NCI-H1105 treated with DMSO at 0.1 percent for 48 hours (cell line): ENCODE measurements around the gene GTPBP8.

Experiments used
- DNase-seq: peaks from one replicate; lab custom pipeline; 2025; lab: John Stamatoyannopoulos, UW

GTPBP8 gene

DNA sequence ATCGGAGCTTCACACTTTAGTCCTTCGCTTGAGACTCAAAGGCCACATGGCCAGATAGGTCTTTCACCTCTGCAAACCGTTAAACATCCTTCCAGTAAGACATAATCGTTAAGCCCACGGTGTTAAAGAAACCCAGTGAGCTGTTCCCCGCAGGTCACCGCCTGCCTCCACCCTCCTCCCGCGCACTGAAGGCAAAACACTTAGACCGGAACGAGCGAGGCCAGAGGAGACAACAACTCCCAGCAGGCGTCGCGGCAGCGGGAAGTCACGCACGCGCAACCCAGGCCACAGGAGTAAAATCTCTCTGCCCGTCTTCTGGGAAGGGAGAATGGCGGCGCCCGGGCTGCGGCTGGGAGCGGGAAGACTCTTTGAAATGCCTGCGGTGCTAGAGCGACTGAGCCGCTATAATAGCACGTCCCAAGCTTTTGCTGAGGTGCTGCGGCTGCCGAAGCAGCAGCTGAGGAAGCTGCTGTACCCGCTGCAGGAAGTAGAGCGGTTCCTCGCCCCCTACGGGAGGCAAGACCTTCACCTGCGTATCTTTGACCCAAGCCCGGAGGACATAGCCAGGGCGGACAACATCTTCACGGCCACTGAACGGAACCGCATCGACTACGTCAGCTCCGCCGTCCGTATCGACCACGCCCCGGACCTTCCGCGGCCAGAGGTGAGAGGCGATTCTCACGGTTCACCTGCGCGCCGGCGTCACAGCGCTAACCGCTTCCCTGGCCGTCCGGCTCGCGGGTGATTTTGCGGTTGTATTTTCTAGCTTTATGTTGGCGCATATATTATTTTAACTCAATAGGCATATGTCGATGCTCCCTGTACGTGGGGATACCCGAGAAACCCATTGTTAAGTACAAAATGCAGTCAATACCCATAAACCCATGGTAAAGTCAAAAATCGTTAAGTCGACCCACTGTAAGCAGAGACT, at the start of gene GTPBP8:
GTPBP8 (plus strand) TSS at position 313 of the 931 bp plus-strand sequence; CDS start at position 329, 16 bp downstream.
- peak; percentile 94 for DNase-seq

DNA sequence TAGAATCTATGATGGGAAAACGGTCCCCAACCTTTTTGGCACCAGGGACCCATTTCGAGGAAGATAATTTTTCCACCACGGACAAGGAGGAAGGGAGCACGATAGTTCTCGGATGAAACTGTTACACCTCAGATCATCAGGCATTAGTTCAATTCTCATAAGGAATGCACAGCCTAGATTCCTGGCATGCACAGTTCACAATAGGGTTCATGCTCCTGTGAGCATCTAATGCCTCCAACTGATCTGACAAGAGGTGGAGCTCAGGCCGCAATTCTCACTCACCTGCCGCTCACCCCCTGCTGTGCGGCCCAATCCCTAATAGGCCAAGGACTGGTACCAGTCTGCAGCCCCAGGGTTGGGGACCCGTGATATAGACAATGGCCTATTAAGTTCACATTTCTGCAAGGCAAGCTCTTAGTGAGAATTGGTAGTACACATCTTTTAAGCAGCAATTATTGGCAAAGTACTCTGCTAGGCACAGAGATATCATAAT, 42.4 kb upstream of the GTPBP8 start:
- DNase-seq, result no peak

DNA sequence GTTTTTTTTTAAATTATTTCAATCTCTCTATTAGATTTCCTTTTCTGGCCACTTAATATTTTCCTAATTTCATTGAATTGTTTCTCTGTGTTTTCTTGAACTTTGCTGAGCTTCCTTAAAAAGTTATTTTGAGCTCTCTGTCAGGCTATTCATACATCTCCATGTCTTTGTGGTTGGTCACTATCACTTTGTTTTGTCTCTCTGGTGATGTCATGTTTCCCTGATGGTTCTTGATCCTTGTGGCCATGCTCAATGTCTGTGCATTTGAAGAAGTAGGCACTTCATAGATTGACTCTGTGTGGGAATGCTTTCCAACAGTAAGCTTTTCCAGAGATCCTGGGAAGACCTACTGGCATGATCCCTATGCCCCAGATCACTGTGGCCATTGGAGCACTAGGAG, 34.4 kb upstream of the GTPBP8 start:
- DNase-seq, result no peak

DNA sequence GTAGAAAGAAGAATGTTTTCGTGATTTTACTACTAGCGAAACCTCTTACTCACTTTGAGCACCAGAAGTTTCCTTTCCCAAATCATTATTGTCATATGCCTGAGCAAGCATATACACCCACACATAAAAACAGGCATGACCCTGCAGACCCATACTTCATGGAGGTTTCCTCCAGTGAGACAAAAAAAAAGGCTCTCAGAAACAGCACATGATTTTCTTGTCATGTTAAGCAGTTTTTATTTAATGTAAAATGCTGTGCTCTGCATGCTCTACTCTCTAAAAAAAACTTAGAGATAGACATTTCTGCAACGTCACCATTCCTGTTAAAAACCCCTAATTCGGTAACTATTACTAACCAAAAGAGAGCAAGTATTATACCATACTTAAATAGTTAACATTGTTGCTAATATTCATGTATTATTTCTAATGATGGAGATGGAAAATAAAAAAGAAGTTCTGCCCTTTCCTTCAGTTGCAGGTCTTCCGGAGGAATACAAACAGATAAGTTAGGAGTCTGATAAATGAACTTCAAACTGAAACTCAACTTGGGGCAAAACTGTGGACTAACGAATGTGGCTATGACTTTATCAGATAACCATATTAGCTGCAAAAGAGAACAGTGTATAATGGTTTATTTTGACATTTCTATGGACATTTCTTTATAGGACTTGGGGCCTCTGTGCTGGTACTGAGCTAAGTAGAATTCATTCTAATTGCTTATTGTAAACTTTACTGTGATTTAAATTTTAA, 31.8 kb upstream of the GTPBP8 start:
- DNase-seq, result no peak

DNA sequence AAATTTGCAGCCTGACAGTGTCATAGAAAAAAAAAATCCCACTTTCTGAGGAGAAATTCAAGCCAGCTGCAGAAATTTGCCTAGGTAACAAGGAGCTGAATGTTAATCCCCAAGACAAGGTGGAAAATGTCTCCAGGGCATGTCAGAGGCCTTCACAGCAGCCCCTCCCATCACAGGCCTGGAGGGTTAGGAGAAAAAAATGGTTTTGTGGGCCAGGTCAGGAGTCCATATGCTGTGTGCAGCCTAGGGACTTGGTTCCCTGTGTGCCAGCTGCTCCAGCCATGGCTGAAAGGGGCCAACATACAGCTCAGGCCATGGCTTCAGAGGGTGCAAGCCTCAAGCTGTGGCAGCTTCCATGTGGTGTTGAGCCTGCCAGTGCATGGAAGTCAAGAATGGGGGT, 27.1 kb upstream of the GTPBP8 start:
- no peak for DNase-seq

DNA sequence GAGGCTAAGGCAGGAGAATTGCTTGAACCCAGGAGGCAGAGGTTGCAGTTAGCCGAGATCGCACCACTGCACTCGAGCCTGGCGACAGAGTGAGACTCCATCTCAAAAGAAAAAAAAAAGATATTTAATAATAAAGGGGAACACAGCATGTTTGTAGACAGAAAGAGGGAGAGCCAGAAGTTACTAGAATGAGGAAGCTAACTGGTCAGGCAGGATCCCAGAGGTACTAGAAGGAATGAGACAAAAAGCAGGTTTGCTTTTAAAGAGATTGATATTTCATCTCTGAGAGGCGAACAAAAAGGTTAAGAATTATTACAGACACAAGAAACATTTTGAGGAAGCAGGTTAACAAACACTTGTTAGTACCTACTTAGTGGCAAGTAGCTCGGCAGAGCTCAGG, 25.1 kb upstream of the GTPBP8 start:
- no peak for DNase-seq

DNA sequence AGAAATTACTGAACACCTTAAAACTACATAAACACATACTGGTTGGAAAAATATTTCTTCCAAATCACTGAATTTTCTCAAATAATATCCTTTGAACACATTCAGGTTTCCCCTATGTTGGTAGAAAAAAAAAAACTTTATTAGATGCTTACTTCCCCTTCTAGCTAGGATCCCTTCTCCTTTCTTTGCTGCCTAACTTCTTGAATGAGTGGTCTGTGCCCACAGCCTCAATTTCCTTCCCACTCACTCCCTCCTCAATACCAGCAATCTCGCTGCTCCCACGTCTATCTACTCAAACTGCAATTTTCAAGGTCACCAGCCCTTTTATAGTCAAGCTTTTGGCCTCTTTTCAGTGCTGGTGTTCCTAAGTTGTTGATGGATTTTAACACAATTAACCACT, 24.2 kb upstream of the GTPBP8 start:
- no peak for DNase-seq

DNA sequence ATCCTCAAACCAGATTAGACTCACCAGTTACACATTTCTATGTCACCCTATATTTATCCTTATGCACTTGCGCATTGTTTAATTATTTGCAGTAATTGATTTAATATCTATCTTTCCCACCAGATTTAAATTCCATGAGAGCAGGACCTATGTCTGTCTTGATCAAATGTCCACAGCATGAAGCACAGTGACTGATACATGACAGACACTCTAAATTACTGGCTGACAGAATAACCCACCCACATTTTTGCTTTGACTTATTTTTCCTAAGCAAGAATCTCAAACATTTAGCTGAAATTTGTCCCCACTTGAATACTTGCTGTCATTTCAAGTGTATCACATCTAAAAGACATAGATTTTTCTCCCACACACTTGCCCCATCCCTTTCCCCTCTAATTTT, 23.4 kb upstream of the GTPBP8 start:
- no peak for DNase-seq

DNA sequence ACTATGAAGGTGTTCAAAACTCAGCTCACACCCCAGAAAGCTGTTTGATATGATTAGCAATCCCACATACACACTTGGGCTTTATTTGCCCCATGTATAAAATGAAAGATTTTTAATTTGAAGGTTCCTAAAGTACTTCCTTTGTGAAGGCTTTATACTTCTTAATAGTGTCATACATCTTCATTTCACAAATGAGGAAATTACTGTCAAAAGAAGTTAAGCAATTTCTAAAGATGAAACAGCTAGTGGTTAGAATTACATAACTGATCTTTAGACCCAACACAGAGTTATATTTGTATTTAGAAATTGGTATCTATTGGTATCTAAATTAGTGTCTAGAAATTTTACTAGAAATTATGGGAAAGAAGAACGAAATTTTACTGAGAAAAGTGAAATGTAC, 23.0 kb upstream of the GTPBP8 start:
- no peak for DNase-seq

DNA sequence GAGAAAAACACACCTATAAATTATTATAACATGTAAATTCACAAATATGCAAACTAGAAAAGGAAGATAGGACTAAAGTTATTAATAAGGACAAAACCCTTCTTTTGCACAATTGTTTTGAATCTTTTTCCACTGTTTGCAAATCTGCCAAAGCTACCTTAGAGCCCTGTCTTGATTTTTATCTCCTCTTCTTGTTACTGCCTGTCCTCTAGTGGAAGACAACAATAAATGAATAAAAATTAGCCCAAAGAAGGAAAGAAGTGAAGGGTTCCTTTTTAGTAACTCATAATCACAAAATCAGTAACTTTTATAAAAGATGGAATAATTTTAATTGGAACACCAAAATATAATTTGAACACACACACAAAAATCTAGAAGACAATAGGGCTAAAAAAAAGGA, 18.6 kb upstream of the GTPBP8 start:
- no peak for DNase-seq

DNA sequence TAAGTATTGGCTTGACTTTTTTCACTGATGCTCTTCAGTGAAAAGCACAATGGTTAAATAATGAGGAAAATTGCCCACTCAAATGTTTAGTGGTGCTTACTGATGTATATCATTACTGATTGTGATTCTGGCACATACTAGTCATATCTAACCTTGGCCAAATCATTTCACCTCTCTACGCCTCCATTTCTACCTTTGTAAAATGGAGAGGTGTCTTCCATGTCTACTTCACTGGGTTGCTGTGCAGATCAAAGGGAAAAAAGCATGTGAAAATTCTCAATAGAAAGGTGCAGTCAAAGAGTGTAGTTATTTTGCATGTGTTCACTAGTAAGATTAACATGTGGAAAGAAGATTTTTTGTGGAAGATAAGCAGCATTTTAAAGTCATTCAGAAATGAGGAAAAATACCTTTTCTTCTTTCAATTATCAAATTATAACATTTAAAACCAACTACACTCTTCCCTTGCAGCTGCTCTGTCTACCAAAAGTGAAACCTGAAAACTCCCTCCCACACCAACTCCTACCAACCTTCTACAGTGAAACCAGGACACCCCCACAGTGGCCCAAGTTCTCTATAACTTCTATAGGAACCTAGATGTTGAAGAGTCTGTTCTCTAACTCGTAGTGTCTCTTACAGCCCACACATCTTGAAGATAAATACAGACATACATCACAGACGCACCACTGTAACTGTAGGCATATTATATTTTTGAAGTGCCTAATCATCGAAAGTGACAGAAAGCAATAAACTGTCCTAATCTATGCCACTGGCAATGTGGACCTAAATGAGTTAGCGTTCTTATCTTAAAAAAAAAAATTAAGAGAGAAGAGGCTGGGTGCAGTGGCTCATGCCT, 17.2 kb upstream of the GTPBP8 start:
- DNase-seq, result peak; percentile 35

DNA sequence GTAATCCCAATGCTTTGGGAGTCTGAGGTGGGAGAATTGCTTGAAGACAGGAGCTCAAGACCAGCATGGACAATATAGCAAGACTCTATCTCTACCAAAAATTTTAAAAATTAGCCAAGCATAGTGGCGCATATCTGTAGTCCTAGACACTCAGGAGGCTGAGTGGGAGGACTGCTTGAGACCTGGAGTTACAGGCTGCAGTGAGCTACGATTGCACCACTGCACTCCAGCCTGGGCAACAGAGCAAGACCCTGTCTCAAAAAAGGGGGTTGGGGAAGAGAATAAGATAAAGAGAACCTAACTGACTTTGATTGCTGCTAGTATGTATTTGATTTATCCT, 16.6 kb upstream of the GTPBP8 start:
- DNase-seq, result no peak

DNA sequence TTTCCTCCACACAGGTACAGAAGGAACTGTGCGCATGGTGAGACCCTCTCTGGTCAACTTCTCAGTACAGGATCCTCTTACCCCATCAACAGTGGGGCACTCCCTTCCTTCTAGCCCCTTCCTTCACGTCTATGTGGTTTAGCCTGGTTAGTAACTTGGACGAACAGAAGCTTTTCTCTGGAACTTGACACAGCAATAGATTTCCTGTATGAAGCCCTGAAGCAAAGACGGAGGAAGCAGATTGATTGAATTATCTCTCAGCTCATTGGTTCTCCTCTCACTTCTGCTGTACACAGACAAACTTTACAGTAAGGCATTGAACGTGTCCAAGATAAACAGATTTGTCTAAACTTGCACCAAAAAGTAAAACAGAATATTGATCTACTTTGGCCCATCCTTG, 15.9 kb upstream of the GTPBP8 start, which contains the start of gene CD200R1:
CD200R1 (minus strand) TSS at position 210 of the 400 bp plus-strand sequence. CDS start 246 bp downstream, outside the sequence.
- no peak for DNase-seq

DNA sequence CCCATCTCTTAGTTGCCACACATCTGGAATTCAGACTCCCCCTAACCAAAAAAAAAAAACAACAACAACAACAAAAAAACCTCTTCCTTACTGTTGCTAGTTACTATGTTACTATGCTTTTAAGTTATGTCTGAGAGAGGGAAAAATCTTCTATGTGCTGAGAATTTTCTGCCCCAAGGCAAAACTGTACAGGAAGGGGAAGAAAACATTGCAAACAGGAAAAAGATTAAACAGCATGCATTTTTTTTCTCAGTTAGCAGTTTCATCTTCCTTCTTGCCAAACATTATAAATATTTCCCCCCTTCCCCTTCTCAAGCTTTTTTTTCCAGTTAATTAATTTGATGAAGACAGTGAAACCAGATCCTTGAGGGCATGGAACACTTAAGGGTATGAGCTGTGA, 14.8 kb upstream of the GTPBP8 start:
- no peak for DNase-seq

DNA sequence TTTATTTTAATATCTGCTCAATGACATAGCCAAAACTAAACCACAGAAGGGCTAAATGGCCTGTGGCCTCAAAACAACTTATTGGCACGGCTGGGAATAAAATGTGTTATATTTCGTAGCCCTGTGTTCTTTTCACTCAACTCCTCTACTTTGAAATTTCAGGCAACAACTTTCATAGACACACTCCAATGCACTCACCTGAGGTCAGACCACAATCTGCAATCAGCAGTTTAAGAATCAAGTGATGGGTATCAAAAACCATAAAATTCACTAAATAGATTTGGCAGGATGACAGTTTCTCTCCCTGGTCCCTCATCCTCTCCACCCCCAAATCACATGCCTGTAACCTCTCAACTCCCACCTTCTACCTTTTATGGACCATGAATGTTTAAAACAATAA, 13.8 kb upstream of the GTPBP8 start:
- DNase-seq, result no peak

DNA sequence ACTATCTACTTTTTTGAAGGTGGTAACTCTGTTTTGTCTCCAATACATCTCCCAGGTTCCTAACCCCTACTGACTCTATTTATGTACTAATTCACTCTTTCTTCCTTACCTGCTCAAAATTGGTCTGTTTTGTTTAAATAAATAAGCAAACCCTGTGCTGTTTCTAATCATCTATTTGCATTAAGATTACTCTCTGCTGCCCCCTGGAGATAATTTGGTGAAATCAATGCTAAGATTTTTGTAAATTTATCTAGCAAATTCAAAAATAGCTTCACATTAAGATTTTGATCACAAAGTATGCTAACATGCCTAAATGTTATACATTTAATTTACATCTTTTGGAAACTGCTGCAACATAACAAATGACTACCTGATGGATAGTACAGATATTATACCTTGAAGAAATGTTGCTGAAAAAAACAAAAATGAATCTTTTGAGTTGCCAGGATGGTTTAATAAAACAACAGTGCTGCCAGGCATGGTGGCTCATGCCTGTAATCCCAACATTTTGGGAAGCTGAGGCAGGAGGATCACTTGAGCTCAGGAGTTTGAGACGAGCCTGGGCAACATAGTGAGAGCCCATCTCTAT, 11.4 kb upstream of the GTPBP8 start:
- DNase-seq, result peak; percentile 41

DNA sequence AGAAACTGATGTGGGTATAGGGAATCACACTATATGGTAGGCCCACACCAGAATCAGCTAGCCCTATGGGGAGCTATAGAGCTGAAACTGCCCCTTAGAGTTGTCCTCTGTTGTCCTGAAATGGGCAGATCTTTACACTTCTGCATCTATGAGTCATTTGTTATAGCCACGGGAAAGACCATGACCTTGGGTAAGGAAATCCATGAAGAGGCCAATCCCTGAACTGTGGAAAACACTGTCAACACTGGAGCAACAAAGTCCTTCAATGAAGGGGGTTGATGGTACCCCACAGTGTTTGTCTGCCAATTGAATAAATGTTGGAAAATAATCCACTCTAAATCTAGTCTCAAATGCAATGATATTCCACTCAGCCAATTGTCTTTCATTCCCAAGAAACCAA, 10.7 kb upstream of the GTPBP8 start:
- DNase-seq, result no peak

DNA sequence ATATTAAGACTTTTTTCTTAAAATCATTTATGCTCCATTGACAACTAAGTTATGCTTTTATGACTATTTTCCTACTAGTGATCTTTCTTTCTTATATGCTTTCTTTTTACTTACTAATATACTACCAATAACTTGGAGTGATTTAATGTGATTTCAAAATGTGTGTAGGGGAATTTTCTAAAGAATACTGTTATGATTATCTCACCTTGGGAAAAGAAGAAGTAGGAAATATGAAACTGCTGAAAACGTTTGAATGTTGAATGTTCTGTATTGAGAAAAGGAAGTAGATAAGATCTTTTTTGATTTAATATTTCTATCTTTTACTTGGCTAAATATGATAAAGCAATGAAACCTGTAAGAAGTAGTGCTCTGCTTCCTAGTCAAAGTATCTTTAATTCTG, 8.1 kb upstream of the GTPBP8 start:
- DNase-seq, result no peak

DNA sequence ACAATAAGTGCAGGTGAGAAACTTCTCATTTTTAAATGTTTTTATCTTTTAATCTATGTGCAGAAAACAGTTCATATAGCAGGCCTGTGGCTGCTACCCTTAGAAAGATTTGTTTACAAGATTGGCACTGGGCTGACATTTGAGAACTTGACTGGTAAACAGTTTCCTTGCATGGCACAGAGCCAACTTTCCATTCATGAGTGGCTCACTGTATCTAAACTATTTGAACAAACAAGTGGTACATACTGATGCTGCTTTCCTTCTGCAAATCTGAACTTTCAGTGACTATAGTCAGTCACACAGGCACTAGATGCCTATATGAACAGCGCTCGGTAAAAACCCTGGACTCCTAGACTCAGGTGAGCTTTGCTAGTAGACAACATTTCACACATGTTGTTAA, 6.3 kb upstream of the GTPBP8 start:
- peak; percentile 79 for DNase-seq

DNA sequence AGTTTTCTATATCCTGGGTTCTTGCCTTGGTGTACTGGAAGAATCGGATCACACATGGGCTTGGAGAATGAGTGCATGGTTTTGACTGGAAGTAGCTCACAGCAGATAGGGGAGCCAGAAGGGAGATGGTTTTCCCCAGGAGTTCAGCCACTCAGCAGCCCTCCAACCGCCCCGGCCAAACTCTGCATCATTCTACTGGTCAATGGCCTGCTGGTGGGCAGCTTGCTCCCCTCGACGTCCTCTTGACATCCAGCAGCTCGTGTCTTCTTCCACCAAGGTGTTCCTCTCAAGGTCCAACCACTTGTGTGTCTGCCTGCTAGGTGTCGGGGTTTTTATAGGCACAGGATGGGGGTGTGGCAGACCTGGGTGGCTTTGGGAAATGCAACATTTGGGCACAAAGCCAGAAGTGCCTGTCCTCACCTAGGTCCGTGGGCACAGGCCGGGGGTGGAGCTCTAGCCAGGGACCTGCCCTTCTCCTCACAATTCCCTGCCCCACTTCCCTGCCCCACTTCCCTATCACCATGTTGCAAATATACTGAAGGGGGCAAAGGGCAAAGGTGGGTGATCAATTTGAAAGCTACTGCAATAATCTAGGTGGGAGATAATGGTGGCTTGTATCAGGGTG, 3.0 kb upstream of the GTPBP8 start:
- no peak for DNase-seq

DNA sequence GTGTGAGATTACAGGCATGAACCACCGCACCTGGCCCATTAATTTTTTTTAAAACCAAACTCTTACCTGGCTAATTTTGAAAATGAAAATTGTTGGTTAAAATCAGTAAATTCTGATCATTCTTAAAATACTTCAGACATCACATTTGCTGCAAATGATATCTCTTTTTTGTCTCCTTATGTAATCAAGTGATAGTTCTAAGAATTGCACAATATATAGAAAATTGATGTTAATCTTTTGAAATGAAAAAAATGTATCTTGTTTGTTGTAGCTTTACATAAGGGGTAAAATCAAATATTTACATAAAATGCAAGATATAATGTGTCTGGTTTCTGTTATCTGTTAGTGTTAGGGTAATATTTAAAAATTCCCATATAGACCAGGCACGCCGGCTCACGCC, 5.0 kb downstream of the GTPBP8 start:
- no peak for DNase-seq
